Coronary artery (tissue), 2 donors: ENCODE measurements around the gene ACTG1.

ENCODE experiments used
- DNase-seq: peaks from one replicate; pipeline ENCODE4 v3.0.0-alpha.2; 2017; ENCODE audit warnings: low spot score
- H3K27ac ChIP-seq, 2 donors: fragments of 200-600 bp; sonication (generic); one replicate each; pipeline ENCODE4 v1.5.1; 2016 to 2019
- H3K4me3 ChIP-seq: fragments of 200-600 bp; sonication (generic); 2 replicates; pipeline ENCODE4 v1.5.1; 2016; ENCODE audit warnings: mild to moderate bottlenecking, moderate library complexity
- TF ChIP-seq, protein P1 (sequence below): fragments of 200-600 bp; sonication (generic); IDR thresholded peaks from one replicate; pipeline ENCODE4 v1.5.1; 2019; ENCODE audit warnings: antibody characterized with exemption

ACTG1 gene

DNA sequence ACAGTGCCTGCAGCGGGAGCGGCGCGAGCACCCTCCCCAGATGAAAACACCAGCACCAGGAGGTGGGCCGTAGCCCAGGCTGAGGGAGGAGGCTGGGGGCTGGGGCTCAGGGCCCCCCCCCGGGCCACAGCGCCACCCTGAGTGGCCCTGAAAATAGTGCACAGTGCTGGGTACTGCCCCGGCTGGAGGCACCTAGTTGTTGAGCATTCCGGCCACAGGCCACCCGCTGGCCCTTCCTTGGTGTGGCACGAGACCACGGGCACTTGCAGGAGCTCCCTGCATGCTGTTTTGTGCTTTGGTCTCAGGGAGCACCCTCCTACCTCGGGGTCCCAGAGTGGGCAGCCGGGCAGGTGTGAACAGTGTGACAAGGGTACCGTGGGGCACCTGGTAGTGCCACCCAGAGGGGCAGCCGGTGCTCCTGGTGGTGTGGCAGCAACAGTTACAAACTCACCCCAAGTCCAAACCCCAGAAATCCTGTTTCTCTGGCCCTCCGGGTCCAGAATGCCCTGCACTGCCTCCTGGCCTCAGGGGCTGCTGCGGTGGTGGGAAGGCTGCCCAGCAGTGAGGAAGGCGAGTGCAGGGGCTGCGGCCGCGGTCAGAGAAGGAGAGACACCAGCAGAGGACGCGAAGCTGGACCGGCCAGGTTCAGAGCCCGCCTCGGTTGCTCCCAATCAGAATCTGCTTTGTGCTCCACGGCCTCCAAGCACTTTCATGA lies 27.5 kb upstream of the ACTG1 start:
- H3K27ac ChIP-seq = no peak overlapping the region
- DNase-seq = no peak
- H3K4me3 ChIP-seq = no peak overlapping the region
- TF ChIP-seq, protein P1, sequence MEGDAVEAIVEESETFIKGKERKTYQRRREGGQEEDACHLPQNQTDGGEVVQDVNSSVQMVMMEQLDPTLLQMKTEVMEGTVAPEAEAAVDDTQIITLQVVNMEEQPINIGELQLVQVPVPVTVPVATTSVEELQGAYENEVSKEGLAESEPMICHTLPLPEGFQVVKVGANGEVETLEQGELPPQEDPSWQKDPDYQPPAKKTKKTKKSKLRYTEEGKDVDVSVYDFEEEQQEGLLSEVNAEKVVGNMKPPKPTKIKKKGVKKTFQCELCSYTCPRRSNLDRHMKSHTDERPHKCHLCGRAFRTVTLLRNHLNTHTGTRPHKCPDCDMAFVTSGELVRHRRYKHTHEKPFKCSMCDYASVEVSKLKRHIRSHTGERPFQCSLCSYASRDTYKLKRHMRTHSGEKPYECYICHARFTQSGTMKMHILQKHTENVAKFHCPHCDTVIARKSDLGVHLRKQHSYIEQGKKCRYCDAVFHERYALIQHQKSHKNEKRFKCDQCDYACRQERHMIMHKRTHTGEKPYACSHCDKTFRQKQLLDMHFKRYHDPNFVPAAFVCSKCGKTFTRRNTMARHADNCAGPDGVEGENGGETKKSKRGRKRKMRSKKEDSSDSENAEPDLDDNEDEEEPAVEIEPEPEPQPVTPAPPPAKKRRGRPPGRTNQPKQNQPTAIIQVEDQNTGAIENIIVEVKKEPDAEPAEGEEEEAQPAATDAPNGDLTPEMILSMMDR = no peak

DNA sequence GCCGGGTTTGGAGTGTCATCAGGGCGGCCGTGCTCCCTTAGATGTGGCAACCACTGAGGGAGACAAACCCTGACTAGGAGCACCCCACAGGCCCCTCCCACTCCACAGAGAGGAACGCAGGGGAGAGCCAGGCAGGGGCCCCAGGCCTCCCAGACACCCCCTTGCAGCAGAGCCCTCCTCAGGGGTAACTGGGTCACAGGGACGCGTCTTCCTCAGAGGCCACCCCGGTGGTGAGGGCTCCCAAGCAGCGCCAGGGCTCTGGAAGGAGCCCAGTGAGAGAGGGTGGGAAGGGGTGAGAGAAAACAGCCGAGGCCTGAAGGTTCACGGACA lies 26.9 kb upstream of the ACTG1 start:
- H3K27ac ChIP-seq = no peak overlapping the region
- DNase-seq = no peak
- no peak overlapping the region for H3K4me3 ChIP-seq
- TF ChIP-seq, protein P1 = no peak

DNA sequence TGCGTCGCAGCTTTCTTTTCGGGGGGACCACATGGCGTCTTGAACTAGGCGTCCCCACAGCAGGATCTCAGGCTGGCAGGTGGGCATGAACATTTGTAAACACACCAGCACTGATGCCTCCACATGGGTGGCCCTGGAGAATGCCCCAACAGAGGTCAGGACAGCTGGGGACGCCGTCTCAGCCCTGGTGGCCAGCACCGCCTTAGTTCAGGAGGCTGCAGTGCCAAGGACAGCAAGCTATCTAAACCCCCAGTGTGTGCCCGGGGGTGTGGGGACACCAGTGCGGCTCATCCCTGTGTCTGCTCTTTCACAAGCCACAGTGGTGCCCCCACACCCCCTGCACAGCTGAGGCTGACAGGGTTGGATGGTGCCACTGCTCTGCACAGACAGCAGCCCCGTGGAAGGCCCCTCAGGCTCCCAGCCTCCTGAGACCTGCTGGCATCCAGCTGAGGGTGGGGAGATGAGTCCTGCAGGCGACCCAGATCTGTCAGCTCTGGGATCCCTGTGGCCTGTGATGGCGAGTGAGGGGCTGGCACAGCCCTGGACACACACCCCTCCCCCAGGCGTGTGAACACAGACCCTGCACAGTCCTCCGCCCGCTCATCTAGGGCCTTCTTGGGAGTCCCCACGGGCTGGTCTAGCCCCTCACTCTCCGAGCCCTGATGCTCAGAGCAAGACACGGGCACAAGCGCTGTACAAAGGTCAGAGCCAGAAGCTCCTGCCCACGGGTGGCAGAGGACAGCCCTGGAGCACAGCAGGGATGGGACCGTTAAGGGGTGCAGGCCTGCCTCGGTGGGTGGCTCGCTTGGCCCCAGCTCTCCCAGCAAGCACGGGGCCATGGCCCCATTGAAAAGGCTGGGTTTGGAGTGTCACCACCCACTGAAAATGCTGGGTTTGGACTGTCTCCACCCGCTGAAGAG lies 26.3 kb upstream of the ACTG1 start:
- H3K27ac ChIP-seq = no peak overlapping the region
- TF ChIP-seq, protein P1 = no peak
- no peak overlapping the region for H3K4me3 ChIP-seq
- DNase-seq = no peak

DNA sequence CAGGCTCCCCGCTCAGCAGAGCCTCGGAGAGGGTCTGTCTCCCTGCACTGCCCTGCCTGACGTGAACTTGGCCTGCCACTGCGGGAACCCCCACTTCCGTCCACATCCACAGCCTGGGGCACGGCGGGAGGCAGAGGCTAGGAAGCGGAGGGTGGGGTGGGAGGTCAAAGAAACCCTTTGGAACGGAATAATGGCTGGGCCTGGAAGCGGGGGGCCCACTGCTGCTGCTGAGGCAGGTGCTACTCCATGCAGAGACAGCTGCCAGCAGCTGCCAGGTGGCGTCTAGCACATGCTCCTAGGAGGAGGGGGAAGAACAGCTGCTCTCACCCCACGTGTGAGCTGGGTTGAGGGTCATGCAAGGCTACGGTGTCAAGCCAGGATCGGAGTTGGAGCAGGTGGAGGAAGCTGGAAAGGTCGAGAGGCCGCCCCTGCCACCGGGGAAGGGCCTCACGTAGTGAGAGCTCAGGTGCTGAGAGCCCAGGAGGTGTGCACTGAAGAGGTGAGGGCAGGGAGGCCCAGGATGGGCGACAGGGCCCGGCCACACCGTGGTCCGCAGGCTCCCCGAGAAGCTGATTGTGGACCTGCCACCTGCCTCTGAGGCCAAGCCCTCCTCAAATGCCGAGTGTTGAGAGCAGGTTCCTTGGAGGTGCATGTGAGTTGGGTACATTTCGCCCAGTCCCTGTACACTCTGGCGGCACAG lies 25.4 kb upstream of the ACTG1 start:
- TF ChIP-seq, protein P1 = no peak
- Histone ChIP-seq H3K4me3 (no peak overlapping the region), H3K27ac (no peak overlapping the region)
- no peak for DNase-seq

DNA sequence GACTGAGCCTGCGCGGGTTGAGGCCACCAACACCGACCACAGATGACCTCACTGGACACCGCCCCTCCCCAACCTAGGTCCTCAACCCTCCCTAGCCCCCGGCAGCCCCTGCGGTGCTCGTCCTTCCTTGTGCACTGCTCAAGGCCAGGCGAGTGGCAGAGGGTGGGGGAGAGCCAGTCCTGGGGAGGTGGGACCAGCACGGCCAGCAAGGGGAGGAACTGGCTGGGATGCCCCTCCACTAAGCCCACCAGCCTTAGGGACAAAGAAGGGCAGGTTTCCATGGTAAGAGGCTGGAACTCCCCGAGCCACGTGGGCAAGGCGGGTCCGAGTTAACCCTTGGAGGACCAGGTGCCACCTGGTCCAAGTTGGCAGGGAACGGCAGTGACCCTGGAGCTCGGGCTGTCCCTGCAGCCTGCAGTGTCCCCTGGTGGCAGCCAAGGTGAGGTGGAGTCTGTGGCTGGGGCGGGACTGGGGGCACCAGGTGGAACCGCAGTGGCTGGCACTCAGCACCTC lies 24.8 kb upstream of the ACTG1 start:
- Histone ChIP-seq H3K4me3 (no peak overlapping the region), H3K27ac (no peak overlapping the region)
- TF ChIP-seq, protein P1 = peak; percentile 33
- no peak for DNase-seq

DNA sequence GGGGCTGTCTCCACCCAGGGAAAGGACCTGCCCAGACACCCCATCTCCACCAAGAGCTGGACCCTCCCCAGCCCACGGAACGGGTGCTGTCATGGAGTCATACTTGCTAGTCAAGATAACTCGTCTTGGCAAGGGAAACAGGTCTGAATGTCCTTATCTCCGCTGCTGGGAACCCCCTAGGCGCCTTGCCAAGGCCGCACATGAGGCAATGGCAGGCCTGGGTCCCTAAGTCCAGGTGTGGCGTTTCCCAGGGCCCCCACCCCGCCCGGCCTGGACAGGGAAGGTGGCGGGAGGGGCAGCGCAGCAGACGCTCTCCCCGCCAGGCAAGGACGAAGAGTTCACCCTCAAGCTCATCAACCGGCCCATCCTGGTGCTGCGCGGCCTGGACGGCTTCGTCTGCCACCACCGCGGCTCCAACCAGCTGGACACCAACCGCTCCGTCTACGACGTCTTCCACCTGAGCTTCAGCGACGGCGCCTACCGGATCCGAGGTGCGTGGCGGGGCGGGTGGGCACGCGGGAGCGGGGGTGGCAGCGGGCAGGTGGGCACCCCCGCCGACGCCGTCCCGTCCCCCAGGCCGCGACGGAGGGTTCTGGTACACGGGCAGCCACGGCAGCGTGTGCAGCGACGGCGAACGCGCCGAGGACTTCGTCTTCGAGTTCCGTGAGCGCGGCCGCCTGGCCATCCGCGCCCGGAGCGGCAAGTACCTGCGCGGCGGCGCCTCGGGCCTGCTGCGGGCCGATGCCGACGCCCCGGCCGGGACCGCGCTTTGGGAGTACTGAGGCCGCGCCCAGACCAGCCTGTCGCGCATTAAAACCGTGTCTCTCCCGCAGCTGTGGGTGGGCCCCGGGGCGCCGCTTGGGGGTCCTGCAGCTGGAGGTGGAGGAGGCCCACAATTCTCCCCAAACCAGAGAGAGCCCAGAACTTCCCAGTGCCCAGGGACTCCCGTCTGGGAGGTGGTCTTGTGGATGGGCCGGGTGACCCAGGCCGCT lies 24.0 kb upstream of the ACTG1 start:
- TF ChIP-seq, protein P1 = no peak
- peak overlapping the region; percentile 7 for H3K4me3 ChIP-seq
- DNase-seq = no peak
- no peak overlapping the region for H3K27ac ChIP-seq
